GM11168 (cell line): ENCODE measurements around the gene FGGY.
"Not testable (repeated sequence)": the region's sequence is repeated elsewhere in the genome, so short reads cannot be mapped to it uniquely, and the experiment has no call there.

Source experiments
- in situ Hi-C: fragments of 300-500 bp; cut with MboI; formaldehyde crosslinking; loops from one replicate; pipeline ENCODE4 v1.12.0; 2022; ENCODE audit warnings: low sequenced_read_pairs; ENCODE audit not compliant: unreplicated experiment

FGGY gene

DNA sequence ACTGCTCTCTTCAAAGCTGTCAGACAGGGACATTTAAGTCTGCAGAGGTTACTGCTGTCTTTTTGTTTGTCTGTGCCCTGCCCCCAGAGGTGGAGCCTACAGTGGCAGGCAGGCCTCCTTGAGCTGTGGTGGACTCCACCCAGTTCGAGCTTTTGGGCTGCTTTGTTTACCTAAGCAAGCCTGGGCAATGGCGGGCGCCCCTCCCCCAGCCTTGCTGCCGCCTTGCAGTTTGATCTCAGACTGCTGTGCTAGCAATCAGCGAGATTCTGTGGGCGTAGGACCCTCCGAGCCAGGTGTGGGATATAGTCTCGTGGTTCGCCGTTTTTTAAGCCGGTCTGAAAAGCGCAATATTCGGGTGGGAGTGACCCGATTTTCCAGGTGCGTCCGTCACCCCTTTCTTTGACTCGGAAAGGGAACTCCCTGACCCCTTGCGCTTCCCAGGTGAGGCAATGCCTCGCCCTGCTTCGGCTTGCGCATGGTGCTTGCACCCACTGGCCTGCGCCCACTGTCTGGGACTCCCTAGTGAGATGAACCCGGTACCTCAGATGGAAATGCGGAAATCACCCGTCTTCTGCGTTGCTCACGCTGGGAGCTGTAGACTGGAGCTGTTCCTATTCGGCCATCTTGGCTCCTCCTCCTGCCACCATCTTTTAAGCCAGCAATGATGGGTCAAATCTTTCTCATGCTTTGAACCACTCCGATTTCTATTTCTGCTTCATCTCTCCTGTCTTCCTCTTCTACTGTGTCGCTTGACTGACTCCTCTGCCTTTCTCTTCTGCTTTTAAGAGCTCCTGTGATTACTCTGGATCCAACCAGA is 356.5 kb downstream of the FGGY start:
- in situ Hi-C loops: not testable (repeated sequence)

- in situ Hi-C loops: no loop called here
These were observed 357.1 kb downstream of the FGGY start for GRCh38 chr1:59653968-59654367.

GRCh38 chr1:59657873-59658465 is 361.1 kb downstream of the FGGY start:
- in situ Hi-C loops: no loop called here

DNA sequence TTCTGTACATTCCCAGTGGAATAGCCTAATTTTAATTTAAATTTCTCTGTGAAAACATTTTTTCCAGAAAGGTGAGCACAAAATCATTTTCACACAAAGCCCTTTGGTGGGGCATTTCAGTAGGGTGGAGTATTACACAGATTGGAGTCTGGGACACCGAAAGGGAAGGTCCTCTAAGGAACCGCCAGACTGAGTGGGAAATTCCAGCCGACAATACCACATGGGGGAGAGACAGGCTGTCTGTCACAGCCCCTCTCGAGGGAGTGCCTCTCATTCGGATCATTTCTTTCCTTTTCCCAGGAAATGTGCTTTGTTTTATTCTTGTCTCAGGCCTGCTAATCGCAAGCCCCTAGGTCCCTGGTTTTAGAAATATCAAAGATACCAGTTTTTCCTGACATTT is 367.3 kb downstream of the FGGY start:
- in situ Hi-C loops: no loop called here

GRCh38 chr1:59666106-59666505 is 369.2 kb downstream of the FGGY start:
- in situ Hi-C loops: no loop called here

DNA sequence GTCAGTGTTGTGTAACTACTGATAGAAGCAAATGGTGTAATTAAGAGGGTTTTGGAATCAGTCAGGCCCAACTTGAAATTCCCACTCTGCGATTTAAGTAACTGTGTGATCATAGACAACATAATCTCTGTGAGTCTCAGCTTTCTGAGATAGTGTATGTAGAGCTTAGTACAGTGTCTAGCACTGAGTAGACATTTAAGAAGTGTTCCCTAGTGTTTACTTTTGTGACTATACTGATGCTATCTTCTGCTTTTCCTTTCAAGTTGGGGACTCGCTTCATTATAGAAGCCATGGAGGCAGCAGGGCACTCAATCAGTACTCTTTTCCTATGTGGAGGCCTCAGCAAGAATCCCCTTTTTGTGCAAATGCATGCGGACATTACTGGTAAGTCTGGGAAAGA is 370.1 kb downstream of the FGGY start:
- in situ Hi-C loops: no loop called here

DNA sequence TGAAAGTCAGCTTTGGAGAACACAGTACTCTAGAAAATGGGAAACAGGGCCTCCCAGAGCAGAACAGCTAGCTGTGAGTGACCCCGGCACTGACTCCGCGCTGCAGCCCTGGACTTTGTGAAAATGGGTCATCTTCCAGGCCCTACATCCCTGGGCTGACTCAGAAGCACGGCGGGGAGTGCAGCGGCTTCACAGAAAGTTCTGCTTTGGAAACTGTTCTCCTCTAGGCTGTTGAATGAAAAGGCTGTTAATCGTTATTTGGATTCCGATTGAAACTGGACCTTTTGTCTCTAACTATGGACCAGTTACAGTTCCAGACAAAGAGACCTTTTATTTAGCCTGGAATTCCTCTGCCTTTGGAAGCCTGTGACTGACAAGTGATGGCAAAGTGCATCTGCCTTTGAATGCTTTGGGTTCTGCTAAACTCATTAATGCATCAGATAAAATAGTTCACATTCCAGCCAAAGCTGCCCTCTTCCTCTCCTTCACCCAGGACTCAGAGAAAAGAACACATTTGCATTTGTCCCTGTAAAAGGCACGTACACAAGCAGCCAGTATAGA is 372.9 kb downstream of the FGGY start:
- in situ Hi-C loops: no loop called here

GRCh38 chr1:59670662-59671061 is 373.8 kb downstream of the FGGY start:
- in situ Hi-C loops: no loop called here

GRCh38 chr1:59671066-59671952 is 374.4 kb downstream of the FGGY start:
- in situ Hi-C loops: no loop called here

DNA sequence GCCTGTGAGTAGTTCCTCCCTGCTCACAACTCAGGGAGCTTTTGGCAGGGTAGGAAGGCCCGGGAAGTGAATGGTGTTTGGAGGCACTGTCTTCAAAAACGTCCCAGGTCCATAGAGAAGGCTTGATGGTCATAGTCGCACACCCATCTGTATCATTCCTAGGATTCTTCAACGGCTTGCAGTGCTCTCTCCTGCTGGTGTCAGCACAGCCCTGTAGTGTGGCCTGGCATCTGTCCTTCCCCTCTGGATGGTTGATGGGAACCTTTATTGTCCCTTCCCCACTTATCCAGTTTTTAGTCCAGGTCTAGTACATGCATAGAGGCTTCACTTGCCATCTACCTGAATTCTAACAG is 375.0 kb downstream of the FGGY start:
- in situ Hi-C loops: no loop called here

GRCh38 chr1:59672851-59673572 is 376.1 kb downstream of the FGGY start:
- in situ Hi-C loops: no loop called here

- in situ Hi-C loops: no loop called here
These were observed 376.9 kb downstream of the FGGY start for GRCh38 chr1:59673573-59674450.

DNA sequence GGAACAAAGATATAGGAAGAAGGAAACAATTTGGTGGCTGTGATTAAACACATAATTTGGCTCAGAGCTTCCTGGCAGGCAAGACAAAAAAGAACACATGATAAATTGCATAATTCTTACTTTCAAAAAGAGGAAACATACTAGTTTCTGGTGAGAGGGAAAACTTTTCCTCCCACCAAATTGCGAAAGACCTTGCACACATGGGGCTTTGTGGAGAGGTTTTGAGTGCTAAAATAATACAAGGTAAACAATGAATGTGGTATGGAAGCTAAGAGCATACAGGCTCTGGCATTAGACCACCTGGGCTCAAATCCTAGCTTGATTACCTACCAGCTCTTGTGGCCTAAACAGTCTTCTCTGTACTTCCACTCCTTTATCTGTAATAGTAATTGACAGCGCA is 377.7 kb downstream of the FGGY start:
- in situ Hi-C loops: no loop called here

DNA sequence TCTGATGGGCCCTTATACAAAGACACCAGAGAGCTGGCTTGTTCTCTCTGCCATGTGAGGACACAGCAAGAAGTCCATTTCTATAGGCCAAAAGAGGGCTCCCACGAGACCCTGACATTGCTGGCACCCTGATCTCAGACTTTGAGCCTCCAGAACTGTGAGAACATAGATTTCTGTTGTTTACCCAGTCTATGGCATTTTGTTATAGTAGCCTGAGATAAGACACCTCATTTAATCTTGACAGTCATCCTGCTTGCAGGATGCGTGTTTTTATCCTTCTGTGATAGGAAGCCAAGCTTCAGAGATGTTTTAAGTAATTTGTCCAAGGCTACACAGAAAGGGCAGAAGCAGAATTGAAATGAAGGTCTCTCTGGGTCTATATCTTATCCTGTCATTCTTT is 379.0 kb downstream of the FGGY start:
- in situ Hi-C loops: no loop called here

DNA sequence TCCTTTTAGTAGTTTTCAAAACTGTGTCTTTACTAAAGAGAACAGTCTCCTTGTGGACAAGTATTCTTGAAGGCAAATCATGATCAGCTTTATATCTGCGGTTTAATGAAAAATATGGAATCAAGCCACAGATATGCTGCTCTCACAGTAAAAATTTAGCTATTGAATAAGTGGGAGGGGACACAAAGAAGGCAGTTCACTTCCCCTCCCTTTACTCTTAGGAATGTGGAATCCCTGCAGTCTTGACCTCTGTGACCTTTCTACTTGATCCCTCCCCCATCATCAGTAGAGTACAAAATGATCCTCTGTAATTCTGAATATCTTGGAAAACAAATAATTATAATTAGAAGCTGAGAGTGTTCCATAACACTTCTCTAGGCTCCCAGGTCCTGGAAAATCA is 381.1 kb downstream of the FGGY start:
- in situ Hi-C loops: no loop called here

GRCh38 chr1:59678493-59679228 is 381.8 kb downstream of the FGGY start:
- in situ Hi-C loops: no loop called here

DNA sequence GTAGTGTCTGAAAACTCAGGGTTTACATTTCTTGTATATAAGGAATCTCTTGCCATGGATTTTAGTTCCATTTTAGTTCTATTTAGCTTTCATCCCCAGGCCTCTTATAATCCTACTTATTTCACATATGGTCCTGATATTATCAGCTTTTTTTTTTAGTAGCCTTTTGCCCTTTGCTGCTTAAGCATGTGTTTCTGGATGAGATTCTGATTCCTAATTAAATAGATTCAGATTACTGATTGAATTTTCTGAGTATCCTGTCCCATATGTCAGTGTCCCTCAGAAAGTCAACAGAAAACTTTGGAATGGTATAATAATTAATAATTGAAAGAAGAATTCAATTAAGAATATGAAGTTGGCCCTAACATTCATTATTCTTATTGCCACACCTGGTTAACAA is 383.1 kb downstream of the FGGY start:
- in situ Hi-C loops: no loop called here

DNA sequence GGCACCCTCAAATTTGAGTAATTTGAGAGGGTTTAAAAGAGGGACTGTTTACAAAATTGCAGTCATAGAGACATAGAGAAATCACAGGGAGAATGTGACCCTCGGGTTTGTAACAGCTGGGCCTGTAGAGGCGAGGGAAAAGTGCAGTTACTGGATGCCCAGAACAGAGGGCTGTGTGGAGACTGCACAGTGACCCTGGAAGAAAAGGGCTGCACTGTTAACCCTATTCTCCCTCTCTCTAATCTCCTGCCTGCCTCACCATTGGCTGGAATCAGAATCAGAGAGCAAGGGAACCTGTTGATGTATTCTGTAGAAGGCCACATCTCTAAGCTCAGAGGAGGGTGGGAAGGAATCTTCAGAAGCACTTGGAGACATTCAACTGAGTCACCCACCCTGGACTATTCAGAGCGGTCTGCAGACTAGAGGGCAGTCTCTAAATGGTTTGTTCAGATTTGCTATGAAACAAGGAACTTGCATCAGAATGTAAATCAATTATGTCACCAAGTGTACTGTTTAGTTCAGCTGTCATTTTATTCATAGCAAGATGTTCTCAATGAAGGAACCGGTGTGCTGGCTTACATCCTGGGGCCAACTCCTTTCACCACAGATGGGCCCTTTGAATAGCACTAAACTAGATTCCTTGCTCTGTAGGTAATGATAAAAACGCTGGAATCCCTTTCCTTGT is 385.6 kb downstream of the FGGY start:
- in situ Hi-C loops: no loop called here
